Liver (tissue), 9 donors: ENCODE data around the gene FGF21. TPM values are rescaled to one million over a fixed set of nuclear protein-coding genes. Genes with fewer than 3 reads are reported as not detected.
A peak's percentile ranks its signal among the peaks of the same experiment; 100 is the strongest.

Source experiments
- DNase-seq: peaks from one replicate; pipeline ENCODE4 v3.0.0-alpha.2; 2017; ENCODE audit warnings: low spot score
- H3K27ac ChIP-seq, 2 donors: one replicate each; pipeline ENCODE4 v1.7.0; 2013; ENCODE audit warnings: inconsistent platforms in 2 of 2, low read length in 2 of 2, control low read depth in 1 of 2, low read depth in 1 of 2, mild to moderate bottlenecking in 1 of 2
- H3K27me3 ChIP-seq, 4 donors: one replicate each; pipeline versions ENCODE4 v1.6.1 to v1.7.0; 2013; ENCODE audit warnings: low read length in 3 of 4, inconsistent platforms in 1 of 4, mild to moderate bottlenecking in 1 of 4, moderate library complexity in 1 of 4; ENCODE audit not compliant: control insufficient read depth in 4 of 4, insufficient read depth in 4 of 4
- H3K36me3 ChIP-seq, 4 donors: one replicate each; pipeline versions ENCODE4 v1.6.1 to v1.7.0; 2013; ENCODE audit warnings: low read length in 3 of 4, mild to moderate bottlenecking in 3 of 4, low read depth in 1 of 4, moderate library complexity in 1 of 4; ENCODE audit not compliant: control insufficient read depth in 4 of 4, insufficient read depth in 3 of 4
- H3K4me1 ChIP-seq, 4 donors: one replicate each; pipeline versions ENCODE4 v1.6.1 to v1.7.0; 2013; ENCODE audit warnings: low read length in 3 of 4, mild to moderate bottlenecking in 3 of 4, moderate library complexity in 1 of 4; ENCODE audit not compliant: control insufficient read depth in 4 of 4, insufficient read depth in 4 of 4
- H3K4me3 ChIP-seq, 3 donors: one replicate each; pipeline versions ENCODE4 v1.6.1 to v1.7.0; 2013; ENCODE audit warnings: low read length in 3 of 3, control low read depth in 1 of 3, low read depth in 1 of 3, mild to moderate bottlenecking in 1 of 3
- H3K9ac ChIP-seq, 2 donors: one replicate each; pipeline ENCODE4 v1.7.0; 2013; ENCODE audit warnings: low read length in 2 of 2, mild to moderate bottlenecking in 2 of 2, moderate library complexity in 2 of 2, control low read depth in 1 of 2, low read depth in 1 of 2
- H3K9me3 ChIP-seq, 4 donors: one replicate each; pipeline versions ENCODE4 v1.6.1 to v1.7.0; 2013; ENCODE audit warnings: low read length in 3 of 4; ENCODE audit not compliant: control insufficient read depth in 4 of 4
- ATF3 ChIP-seq: IDR thresholded peaks from 2 replicates; pipeline ENCODE4 v1.6.1; 2016; ENCODE audit warnings: antibody characterized with exemption
- GABPA ChIP-seq, 2 donors: IDR thresholded peaks in 1 of 2; conservative IDR thresholded peaks in 1 of 2; 2 replicates each; pipeline ENCODE4 v1.6.1; 2016; ENCODE audit warnings: antibody characterized with exemption in 2 of 2, mild to moderate bottlenecking in 1 of 2, moderate library complexity in 1 of 2
- HNF4A ChIP-seq, 2 donors: conservative IDR thresholded peaks; 2 replicates each; pipeline ENCODE4 v1.6.1; 2016; ENCODE audit warnings: antibody characterized with exemption in 2 of 2, mild to moderate bottlenecking in 2 of 2
- HNF4G ChIP-seq: IDR thresholded peaks from 2 replicates; pipeline ENCODE4 v1.6.1; 2016; ENCODE audit warnings: antibody characterized with exemption
- JUND ChIP-seq, 2 donors: IDR thresholded peaks; 2 replicates each; pipeline ENCODE4 v1.6.1; 2016; ENCODE audit warnings: antibody characterized with exemption in 2 of 2
- NR2F2 ChIP-seq: IDR thresholded peaks from 2 replicates; pipeline ENCODE4 v1.6.1; 2016; ENCODE audit warnings: antibody characterized with exemption
- RAD21 ChIP-seq, 2 donors: IDR thresholded peaks; 2 replicates each; pipeline ENCODE4 v1.6.1; 2016; ENCODE audit warnings: antibody characterized with exemption in 2 of 2, mild to moderate bottlenecking in 2 of 2
- RXRA ChIP-seq, 2 donors: IDR thresholded peaks; 2 replicates each; pipeline ENCODE4 v1.6.1; 2017 to 2018; ENCODE audit warnings: antibody characterized with exemption in 2 of 2, mild to moderate bottlenecking in 1 of 2
- TAF1 ChIP-seq: conservative IDR thresholded peaks from 2 replicates; pipeline ENCODE4 v1.6.1; 2016; ENCODE audit warnings: antibody characterized with exemption, mild to moderate bottlenecking
- YY1 ChIP-seq: IDR thresholded peaks from 2 replicates; pipeline ENCODE4 v1.6.1; 2016; ENCODE audit warnings: antibody characterized with exemption, mild to moderate bottlenecking
- ZBTB33 ChIP-seq: IDR thresholded peaks from 2 replicates; pipeline ENCODE4 v1.6.1; 2016; ENCODE audit warnings: antibody characterized with exemption
- WGBS: extraction: QIAGEN DNeasy Blood & Tissue Kit; methylation state at CpG from one replicate; pipeline ENCODE4 v1.1.7; 2013; 5-methylcytosine and 5-hydroxymethylcytosine counted together
- polyA plus RNA-seq, 2 donors: library from polyadenylated mRNA; stranded (reverse) in 1 of 2; unstranded in 1 of 2; fragments of 200-250 nt in 1 of 2; fragments of >200 nt in 1 of 2; fragmentation: Nextera tagmentation in 1 of 2; extraction: Ambion mirVana in 1 of 2; gene quantifications; one replicate each; pipeline versions ENCODE4 v1.2.1 to v1.2.3, GENCODE V29; 2013 to 2015
- total RNA-seq, 2 donors: library from RNA; depleted of rRNA; stranded (reverse); fragments of >200 nt; gene quantifications; one replicate each; pipeline ENCODE4 v1.2.3, GENCODE V29; 2014
- TF ChIP-seq, protein P1 (sequence below): fragments of 150-350 bp; IDR thresholded peaks from 2 replicates; pipeline ENCODE4 v1.5.1; 2017; ENCODE audit warnings: improper control_type of control experiment, low read depth, low read length; ENCODE audit not compliant: missing input control
- TF ChIP-seq, protein P2 (sequence below): IDR thresholded peaks from 2 replicates; pipeline ENCODE4 v1.6.1; 2016; ENCODE audit warnings: antibody characterized with exemption
- donor health status: healthy.
- donor health status: healthy.
- donor health status: healthy.
- donor health status: healthy.
- donor health status: healthy.

Gene FGF21
- total and polyA plus RNA-seq, 4 donors, result 5.5 to 18.5 (median 6.5) TPM; not detected in 1

DNA sequence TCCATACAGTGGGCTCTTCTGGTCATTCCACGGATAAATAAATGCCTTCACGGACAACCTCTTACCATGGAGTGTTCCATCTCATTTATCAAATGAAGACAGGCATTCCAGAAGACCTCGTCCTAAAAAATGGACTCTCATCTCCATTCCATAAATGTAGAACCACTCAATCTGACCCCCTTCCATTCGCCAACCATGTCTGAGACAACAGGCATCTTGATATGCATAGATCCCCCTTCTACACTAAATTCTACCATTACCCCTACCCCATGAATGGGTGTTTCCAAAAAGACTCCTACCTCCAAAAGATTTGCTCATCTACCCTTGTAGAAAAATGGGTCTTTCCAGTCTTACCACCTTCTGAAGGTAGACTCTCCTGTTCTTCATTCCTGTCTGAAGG lies 23.9 kb upstream of the FGF21 start (continued):
- TF ChIP-seq ZBTB33 (no peak), RAD21 (IDR thresholded peaks at IDR 0.05) (no peak), ATF3 (no peak), JUND (IDR thresholded peaks at IDR 0.05) (no peak)

GRCh38 chr19:48734625-48735024 lies 20.7 kb upstream of the FGF21 start:
- no peak for DNase-seq
- Histone ChIP-seq H3K9me3 (no peaks in the 10 kb centered on the region), H3K9ac (no peak overlapping the region), H3K4me3 (no peak overlapping the region), H3K27ac (no peak overlapping the region), H3K36me3 (no peaks in the 10 kb centered on the region), H3K4me1 (peaks cover 2 to 9% (median 7%) of the 10 kb centered on the region in 4 donors), H3K27me3 (no peaks in the 10 kb centered on the region)
- TF ChIP-seq GABPA (IDR thresholded peaks at IDR 0.05 in 1 of 2, conservative IDR thresholded peaks at IDR 0.05 in 1 of 2) (no peak), HNF4G (no peak), RXRA (IDR thresholded peaks at IDR 0.05) (no peak), NR2F2 (no peak)
- TF ChIP-seq, protein P1, sequence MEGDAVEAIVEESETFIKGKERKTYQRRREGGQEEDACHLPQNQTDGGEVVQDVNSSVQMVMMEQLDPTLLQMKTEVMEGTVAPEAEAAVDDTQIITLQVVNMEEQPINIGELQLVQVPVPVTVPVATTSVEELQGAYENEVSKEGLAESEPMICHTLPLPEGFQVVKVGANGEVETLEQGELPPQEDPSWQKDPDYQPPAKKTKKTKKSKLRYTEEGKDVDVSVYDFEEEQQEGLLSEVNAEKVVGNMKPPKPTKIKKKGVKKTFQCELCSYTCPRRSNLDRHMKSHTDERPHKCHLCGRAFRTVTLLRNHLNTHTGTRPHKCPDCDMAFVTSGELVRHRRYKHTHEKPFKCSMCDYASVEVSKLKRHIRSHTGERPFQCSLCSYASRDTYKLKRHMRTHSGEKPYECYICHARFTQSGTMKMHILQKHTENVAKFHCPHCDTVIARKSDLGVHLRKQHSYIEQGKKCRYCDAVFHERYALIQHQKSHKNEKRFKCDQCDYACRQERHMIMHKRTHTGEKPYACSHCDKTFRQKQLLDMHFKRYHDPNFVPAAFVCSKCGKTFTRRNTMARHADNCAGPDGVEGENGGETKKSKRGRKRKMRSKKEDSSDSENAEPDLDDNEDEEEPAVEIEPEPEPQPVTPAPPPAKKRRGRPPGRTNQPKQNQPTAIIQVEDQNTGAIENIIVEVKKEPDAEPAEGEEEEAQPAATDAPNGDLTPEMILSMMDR, result no peak
- TF ChIP-seq, protein P2, sequence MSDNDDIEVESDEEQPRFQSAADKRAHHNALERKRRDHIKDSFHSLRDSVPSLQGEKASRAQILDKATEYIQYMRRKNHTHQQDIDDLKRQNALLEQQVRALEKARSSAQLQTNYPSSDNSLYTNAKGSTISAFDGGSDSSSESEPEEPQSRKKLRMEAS, result no peak
- WGBS, result 96% methylated on average over 9 of the region's 9 CpGs

DNA sequence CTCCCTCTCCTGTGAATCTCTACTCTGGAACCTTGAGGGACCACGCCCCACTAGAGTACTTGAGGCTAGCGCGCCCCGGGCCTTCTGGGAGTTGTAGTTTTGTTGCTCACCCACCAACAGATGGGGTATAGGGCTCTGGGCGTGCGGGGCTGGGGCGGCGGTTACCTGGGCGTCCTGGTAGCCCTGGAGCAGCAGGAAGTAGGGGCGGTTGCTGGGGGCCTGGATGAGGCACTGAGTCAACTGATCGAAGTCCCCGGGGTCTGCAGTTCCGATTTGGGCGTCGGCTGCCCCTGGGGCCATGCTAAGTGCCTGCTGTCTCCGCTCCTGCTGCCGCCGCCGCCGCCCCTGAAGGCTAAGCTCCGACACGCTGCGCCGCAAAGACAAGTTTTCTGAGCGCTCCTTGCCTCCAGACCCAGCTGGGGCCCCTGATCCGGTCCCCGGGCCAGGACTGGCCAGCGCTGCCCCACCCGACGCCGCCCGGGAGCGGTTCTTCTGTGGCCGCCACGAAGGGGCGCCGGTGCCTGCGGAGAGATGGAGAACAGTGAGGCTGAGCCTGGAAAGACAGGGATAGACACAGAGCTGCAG lies 20.2 kb upstream of the FGF21 start:
- no peaks in the 10 kb centered on the region for H3K9me3 ChIP-seq
- no peaks in the 10 kb centered on the region for H3K36me3 ChIP-seq
- no peaks in the 10 kb centered on the region for H3K27me3 ChIP-seq
- H3K27ac ChIP-seq, result no peak overlapping the region
- H3K9ac ChIP-seq, result no peak overlapping the region
- H3K4me1 ChIP-seq, result peaks cover 2 to 9% (median 7%) of the 10 kb centered on the region in 4 donors
- no peak overlapping the region for H3K4me3 ChIP-seq
- TF ChIP-seq HNF4A (conservative IDR thresholded peaks at IDR 0.05), result no peak
- no peak for TF ChIP-seq YY1
- TF ChIP-seq TAF1, result no peak
- TF ChIP-seq RAD21 (IDR thresholded peaks at IDR 0.05), result peak; percentile 42 to 47
- WGBS, result 47% methylated on average over 38 of the region's 38 CpGs
- DNase-seq, result peak; percentile 32
